SK-N-SH (cell line): ENCODE data around the gene PIK3R1.

Experiments used
- CHD2 ChIP-seq: fragments of 150-350 bp; IDR thresholded peaks from 2 replicates; pipeline ENCODE4 v1.6.1; 2018; ENCODE audit warnings: low read length; ENCODE audit not compliant: partially characterized antibody
- EP300 ChIP-seq, 2 experiments: IDR thresholded peaks; 2 replicates each; pipeline versions ENCODE4 v1.4.0 to v1.6.1; 2012; ENCODE audit warnings: borderline replicate concordance in 1 of 2, low read depth in 1 of 2, low read length in 1 of 2
- EZH2phosphoT487 ChIP-seq: fragments of 200-600 bp; sonication (generic); IDR thresholded peaks from 2 replicates; pipeline ENCODE4 v1.6.1; 2017; ENCODE audit warnings: low read depth, mixed run types, mild to moderate bottlenecking, antibody characterized with exemption, moderate library complexity, borderline replicate concordance
- MEF2A ChIP-seq: IDR thresholded peaks from 2 replicates; pipeline ENCODE4 v1.4.0; 2012; ENCODE audit warnings: low read depth, borderline replicate concordance
- NRF1 ChIP-seq: IDR thresholded peaks from 2 replicates; pipeline ENCODE4 v1.6.1; 2012; ENCODE audit warnings: low read depth, mild to moderate bottlenecking, low read length
- POLR2AphosphoS5 ChIP-seq: IDR thresholded peaks from 2 replicates; pipeline ENCODE4 v1.6.1; 2012; ENCODE audit warnings: low read depth, low read length
- RFX5 ChIP-seq: IDR thresholded peaks from 2 replicates; pipeline ENCODE4 v1.6.1; 2012; ENCODE audit warnings: mild to moderate bottlenecking, improper control_type of control experiment, low read length
- TAF1 ChIP-seq: IDR thresholded peaks from 2 replicates; pipeline ENCODE4 v1.6.1; 2012; ENCODE audit warnings: low read depth, mild to moderate bottlenecking, low read length, moderate library complexity, borderline replicate concordance
- TCF12 ChIP-seq: IDR thresholded peaks from 2 replicates; pipeline ENCODE4 v1.4.0; 2012
- TF ChIP-seq, protein P1 (sequence below): IDR thresholded peaks from 2 replicates; pipeline ENCODE4 v1.4.0; 2012; ENCODE audit warnings: low read depth, borderline replicate concordance
- TF ChIP-seq, protein P2 (sequence below): fragments of 200-600 bp; sonication (generic); IDR thresholded peaks from 2 replicates; pipeline ENCODE4 v1.6.1; 2017; ENCODE audit warnings: antibody characterized with exemption, mild to moderate bottlenecking, moderate library complexity
- TF ChIP-seq, protein P3 (sequence below): IDR thresholded peaks from 2 replicates; pipeline ENCODE4; 2012

DNA sequence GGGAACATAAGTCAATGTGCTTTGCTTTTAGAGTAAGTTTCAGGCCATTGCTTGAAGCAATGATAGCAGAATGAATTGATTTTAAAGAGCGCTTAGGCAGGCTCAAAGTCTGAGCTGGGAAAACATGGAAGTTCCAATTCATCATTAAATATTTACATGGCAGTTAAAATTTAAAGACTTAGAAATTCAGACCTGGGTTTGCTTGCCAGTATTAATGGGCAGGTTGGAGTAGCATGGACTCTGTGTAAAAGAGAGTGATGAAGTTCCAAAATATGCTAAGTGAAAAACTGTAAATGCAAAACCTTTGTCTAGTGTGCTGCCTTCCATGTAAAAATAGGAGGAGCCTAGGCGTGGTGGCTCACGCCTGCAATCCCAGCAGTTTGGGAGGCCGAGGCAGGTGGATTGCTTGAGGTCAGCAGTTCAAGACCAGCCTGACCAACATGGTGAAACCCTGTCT lies 48.3 kb upstream of the PIK3R1 start:
- TF ChIP-seq, protein P1, sequence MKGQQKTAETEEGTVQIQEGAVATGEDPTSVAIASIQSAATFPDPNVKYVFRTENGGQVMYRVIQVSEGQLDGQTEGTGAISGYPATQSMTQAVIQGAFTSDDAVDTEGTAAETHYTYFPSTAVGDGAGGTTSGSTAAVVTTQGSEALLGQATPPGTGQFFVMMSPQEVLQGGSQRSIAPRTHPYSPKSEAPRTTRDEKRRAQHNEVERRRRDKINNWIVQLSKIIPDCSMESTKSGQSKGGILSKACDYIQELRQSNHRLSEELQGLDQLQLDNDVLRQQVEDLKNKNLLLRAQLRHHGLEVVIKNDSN = no peak
- no peak for TF ChIP-seq NRF1
- TF ChIP-seq MEF2A = no peak
- TF ChIP-seq, protein P2, sequence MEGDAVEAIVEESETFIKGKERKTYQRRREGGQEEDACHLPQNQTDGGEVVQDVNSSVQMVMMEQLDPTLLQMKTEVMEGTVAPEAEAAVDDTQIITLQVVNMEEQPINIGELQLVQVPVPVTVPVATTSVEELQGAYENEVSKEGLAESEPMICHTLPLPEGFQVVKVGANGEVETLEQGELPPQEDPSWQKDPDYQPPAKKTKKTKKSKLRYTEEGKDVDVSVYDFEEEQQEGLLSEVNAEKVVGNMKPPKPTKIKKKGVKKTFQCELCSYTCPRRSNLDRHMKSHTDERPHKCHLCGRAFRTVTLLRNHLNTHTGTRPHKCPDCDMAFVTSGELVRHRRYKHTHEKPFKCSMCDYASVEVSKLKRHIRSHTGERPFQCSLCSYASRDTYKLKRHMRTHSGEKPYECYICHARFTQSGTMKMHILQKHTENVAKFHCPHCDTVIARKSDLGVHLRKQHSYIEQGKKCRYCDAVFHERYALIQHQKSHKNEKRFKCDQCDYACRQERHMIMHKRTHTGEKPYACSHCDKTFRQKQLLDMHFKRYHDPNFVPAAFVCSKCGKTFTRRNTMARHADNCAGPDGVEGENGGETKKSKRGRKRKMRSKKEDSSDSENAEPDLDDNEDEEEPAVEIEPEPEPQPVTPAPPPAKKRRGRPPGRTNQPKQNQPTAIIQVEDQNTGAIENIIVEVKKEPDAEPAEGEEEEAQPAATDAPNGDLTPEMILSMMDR = no peak
- no peak for TF ChIP-seq CHD2
- no peak for TF ChIP-seq TCF12
- no peak for TF ChIP-seq TAF1
- TF ChIP-seq EP300 (IDR thresholded peaks at IDR 0.05; ENCODE audit: borderline replicate concordance in 1 of 2, low read depth in 1 of 2, low read length in 1 of 2) = no peak
- TF ChIP-seq EZH2phosphoT487 = no peak
- TF ChIP-seq POLR2AphosphoS5 = no peak
- TF ChIP-seq RFX5 = no peak
- TF ChIP-seq, protein P3, sequence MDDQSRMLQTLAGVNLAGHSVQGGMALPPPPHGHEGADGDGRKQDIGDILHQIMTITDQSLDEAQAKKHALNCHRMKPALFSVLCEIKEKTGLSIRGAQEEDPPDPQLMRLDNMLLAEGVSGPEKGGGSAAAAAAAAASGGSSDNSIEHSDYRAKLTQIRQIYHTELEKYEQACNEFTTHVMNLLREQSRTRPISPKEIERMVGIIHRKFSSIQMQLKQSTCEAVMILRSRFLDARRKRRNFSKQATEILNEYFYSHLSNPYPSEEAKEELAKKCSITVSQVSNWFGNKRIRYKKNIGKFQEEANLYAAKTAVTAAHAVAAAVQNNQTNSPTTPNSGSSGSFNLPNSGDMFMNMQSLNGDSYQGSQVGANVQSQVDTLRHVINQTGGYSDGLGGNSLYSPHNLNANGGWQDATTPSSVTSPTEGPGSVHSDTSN = no peak
